ENCODE measurements around the gene ATP10A.

DNA sequence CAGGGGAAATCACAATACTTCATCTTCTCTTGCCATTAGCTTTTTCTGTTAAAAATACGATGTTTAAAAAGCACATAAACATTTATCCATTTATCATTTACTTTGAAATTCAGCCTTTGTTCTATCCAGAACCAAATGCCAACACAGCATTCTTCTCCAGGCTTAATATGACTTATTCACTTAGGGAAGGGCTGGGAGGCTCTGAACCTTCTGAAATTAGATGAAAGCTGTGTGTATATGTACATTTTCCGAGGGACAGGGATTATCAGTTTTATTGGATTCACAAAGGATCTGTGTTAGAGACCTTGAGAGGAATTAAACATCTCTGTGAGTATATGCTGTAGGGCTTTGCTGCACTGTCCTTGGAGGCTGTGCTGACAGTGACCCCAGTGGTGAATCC is 213.7 kb downstream of the ATP10A start:
- no peak for TF ChIP-seq POLR2A (IDR thresholded peaks at IDR 0.05; ENCODE audit: low read length)
- no peak for TF ChIP-seq GATA1 (IDR thresholded peaks at IDR 0.05; ENCODE audit: low read depth, low read length)

All from erythroblast (primary cell).